HG02642 (cell line): ENCODE measurements around the gene VPS26B.
"Not testable (repeated sequence)": the region's sequence is repeated elsewhere in the genome, so short reads cannot be mapped to it uniquely, and the experiment has no call there.

Source experiments
- ATAC-seq: cut with Tn5 transposase; IDR thresholded peaks from one replicate; pipeline ENCODE4 v1.9.1; 2021; ENCODE audit warnings: mild to moderate bottlenecking; ENCODE audit not compliant: unreplicated experiment, poor library complexity

Gene VPS26B

DNA sequence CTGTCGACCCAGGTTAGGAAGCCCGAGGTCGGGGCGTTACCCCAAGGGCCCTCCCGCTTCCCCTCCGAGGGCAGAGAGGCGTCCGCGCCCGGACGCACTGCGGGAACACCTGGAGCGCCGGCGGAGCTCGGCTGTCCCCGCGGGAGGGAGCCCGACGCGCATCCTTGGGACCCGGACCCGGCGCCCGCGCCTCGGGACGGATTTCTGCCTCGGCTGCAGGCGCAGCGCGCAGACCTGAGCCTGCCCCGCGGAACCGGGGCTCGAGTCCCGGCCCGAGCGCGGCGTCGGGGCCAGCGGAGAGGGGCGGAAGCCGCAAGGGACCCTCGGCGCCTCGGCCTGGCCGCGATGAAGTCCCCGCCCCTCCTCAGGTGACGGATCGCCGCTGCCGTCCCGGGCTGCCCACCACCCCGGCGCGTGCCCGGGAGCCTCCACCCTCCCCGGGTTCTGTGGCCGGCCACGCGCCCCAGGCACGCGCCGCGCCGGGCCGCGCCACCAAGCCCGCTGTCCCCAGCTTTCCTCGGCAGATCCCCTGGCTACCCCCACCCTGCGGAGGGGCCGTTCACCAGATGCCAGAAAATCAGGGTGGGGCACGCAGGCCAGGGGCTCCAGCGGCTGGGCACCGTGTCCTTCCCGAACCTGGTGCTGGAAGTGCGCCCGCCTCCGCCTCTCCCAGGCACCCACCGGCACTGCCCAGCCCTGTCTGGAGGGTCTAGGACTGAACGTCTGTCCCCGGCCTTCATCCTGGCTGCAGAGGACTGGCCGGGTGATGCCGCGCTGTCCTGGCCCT lies 52.1 kb downstream of the VPS26B start:
- ATAC-seq: peak; percentile 26

GRCh38 chr11:134277183-134278001 lies 52.9 kb downstream of the VPS26B start:
- ATAC-seq: no peak

DNA sequence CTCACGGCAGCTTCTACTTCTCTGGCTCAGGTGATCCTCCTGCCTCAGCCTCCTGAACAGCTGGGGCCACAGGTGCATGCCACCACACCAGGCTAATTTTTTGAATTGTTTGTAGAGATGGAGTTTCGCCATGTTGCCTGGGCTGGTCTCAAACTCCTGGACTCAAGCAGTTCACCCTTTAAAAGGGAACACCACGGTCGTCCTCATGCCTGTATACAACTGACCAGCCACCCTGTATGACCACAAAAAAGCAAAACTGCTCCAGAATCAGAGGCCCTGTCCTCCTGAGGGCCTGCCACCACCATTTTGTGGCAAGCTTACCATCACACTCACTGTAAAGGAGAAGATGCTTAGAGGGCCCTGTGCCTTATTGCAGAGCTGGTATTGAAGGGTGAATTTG lies 53.9 kb downstream of the VPS26B start:
- ATAC-seq: no peak

DNA sequence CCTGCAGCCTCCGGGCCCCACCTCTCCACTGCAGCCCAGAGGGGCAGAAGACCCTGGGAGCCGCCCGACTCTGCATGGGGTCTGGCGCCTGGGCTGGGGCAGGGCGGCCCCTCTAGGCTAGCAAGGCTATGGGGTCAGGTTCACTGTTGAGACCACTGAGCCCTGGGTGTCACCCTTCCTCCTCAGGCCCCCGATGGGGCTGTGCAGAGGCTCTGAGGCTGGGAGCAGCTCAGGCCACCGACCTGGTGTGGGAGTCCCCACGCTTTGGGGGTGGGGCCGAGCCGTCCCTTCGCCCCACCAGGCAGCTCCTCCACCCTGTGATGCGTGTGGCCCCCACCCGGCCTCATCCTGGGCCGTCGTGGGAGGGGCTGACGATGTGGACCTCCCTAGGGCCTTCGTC lies 57.2 kb downstream of the VPS26B start:
- ATAC-seq: not testable (repeated sequence)

GRCh38 chr11:134282121-134283045 lies 57.9 kb downstream of the VPS26B start:
- ATAC-seq: no peak

- no peak for ATAC-seq
Observed at GRCh38 chr11:134283461-134284230, 59.2 kb downstream of the VPS26B start.

DNA sequence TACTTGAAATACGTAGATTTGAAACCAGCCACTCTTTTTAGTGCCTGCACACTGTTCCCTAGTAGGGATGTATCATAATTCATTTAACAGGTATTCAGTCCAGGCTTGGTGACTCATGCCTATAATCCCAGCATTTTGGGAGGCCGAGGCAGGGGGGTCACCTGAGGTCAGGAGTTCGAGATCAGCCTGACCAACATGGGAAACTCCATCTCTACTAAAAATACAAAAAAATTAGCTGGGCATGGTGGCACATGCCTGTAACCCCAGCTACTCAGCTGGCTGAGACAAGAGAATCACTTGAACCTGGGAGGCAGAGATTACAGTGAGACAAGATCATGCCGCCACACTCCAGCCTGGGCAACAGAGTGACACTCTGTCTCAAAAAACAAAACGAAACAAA lies 59.9 kb downstream of the VPS26B start:
- ATAC-seq: not testable (repeated sequence)

DNA sequence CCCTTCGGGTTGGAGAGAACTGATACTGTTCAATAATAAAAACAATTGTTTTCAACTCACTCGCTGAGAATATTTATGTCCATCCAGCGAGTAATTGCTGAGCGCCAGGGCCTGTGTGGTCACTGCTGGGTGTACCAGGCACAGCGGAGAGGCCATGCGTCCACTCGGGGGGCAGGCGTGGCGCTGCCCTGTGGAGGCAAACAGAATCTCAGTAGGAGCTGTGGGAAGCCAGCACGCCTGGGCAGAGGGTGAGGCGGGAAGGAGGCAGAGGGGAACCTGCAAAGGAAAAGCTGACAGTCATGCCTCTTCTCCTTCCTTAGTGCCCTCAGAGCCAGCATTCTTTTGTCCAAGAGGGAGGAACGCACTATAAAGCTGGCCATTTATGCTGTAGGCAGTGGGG lies 63.1 kb downstream of the VPS26B start:
- no peak for ATAC-seq

DNA sequence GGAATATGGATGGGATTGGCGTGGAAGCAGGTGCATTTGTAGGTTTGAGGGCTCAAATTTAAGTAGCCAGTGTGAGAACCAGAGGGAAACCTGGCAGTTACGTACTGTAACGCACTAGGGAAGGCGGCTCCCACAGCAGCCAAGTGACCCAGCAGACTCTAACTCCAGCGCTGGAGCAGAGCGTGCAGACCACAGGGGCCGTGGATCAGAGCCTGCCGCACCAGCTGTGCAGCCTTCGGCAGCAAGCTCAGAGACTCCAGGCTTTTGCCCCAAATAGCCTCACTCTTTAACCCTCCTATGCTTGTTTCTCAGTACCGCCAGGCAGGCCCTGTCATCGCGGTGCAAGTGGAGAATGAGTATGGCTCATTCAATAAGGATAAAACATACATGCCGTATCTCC lies 64.0 kb downstream of the VPS26B start:
- no peak for ATAC-seq

DNA sequence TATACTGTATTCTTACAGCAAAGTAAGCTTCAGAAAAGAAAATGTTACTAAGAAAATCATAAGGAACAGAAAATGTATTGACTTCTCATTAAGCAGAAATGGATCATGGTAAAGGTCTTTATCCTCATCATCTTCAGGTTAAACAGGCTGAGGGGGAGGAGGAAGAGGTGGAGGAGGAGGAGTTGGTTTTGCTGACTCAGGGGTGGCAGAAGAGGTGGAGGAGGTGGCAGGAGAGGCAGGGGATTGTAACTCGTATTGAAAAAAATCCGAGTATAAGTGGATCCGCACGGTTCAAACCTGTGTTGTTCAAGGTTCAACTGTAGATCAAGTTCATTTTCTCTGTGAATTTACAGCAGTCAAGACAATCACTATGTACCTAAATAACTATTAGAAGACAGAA lies 64.7 kb downstream of the VPS26B start:
- no peak for ATAC-seq

DNA sequence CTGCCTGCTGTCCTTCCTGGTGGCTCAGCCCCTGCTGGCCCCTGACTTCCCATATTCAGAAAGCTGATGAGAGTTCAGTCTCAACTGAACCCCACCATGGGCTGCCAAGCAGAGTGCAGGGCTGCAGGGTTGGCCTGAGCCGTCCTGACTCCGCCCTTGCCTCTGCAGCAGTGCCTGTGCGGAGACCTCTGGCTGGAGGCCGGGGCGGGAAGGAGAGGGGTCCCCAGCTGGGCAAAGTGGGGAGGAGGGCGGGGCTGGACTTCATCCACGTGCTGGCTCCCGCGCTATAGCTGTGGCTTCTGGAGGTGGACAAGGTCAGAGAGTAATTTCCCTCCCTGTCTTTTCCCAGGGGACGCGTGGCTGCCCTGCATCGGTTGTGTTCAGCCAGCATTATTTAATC lies 65.3 kb downstream of the VPS26B start:
- ATAC-seq: no peak

GRCh38 chr11:134290646-134291045 lies 66.2 kb downstream of the VPS26B start:
- ATAC-seq: no peak

GRCh38 chr11:134291196-134291595 lies 66.7 kb downstream of the VPS26B start:
- ATAC-seq: no peak

GRCh38 chr11:134292661-134293060 lies 68.2 kb downstream of the VPS26B start:
- ATAC-seq: no peak

- ATAC-seq: no peak
Observed at GRCh38 chr11:134293119-134294113, 68.9 kb downstream of the VPS26B start.

- ATAC-seq: no peak
Observed at GRCh38 chr11:134294664-134295063, 70.2 kb downstream of the VPS26B start.
